Keratinocyte (primary cell): ENCODE results near the gene CRIM1. TPM values are rescaled to one million over a fixed set of nuclear protein-coding genes. Genes with fewer than 3 reads are reported as not detected.

Source experiments
- DNase-seq: peaks from one replicate; pipeline ENCODE4 v3.0.0-alpha.2; 2011; ENCODE audit warnings: low read depth, missing footprints, low spot score
- FAIRE-seq: peaks from 2 replicates; lab custom pipeline; 2011; peaks lifted over from hg19 to GRCh38; lab: Jason Lieb, UNC
- H2AFZ ChIP-seq: 2 replicates; pipeline ENCODE4 v1.6.0; 2012; ENCODE audit warnings: low read length, control low read depth, inconsistent platforms; ENCODE audit not compliant: control insufficient read depth
- H3K27ac ChIP-seq: 2 replicates; pipeline ENCODE4 v1.5.1; 2011; ENCODE audit warnings: low read length; ENCODE audit not compliant: control insufficient read depth, insufficient read depth
- H3K27me3 ChIP-seq: 3 replicates; pipeline ENCODE4 v1.6.0; 2011; ENCODE audit warnings: low read length; ENCODE audit not compliant: control insufficient read depth, insufficient read depth; ENCODE audit errors: extremely low read depth
- H3K36me3 ChIP-seq, 2 experiments: 2 replicates in 1 of 2; 3 replicates in 1 of 2; pipeline ENCODE4 v1.5.1; 2011; ENCODE audit warnings: low read length in 2 of 2, mild to moderate bottlenecking in 1 of 2; ENCODE audit not compliant: control insufficient read depth in 2 of 2, insufficient read depth in 2 of 2; ENCODE audit errors: extremely low read depth in 1 of 2
- H3K4me1 ChIP-seq: 3 replicates; pipeline ENCODE4 v1.5.1; 2011; ENCODE audit warnings: low read length; ENCODE audit not compliant: control insufficient read depth, insufficient read depth; ENCODE audit errors: extremely low read depth
- H3K4me2 ChIP-seq: 3 replicates; pipeline ENCODE4 v1.6.0; 2011; ENCODE audit warnings: low read depth, low read length; ENCODE audit not compliant: control insufficient read depth, insufficient read depth; ENCODE audit errors: extremely low read depth
- H3K4me3 ChIP-seq, 3 experiments: fragments of 200-600 bp in 1 of 3; sonication (generic) in 1 of 3; 2 replicates in 2 of 3; 3 replicates in 1 of 3; pipeline ENCODE4 v1.5.1; 2011 to 2016; ENCODE audit warnings: low read length in 3 of 3, mild to moderate bottlenecking in 3 of 3, control low read depth in 2 of 3, inconsistent platforms in 1 of 3, low read depth in 1 of 3, mixed read lengths in 1 of 3, mixed run types in 1 of 3, moderate library complexity in 1 of 3; ENCODE audit not compliant: control insufficient read depth in 2 of 3, insufficient read depth in 2 of 3; ENCODE audit errors: extremely low read depth in 1 of 3
- H3K79me2 ChIP-seq: 2 replicates; pipeline ENCODE4 v1.6.0; 2012; ENCODE audit warnings: low read length; ENCODE audit not compliant: control insufficient read depth, insufficient read depth
- H3K9ac ChIP-seq: 3 replicates; pipeline ENCODE4 v1.6.0; 2011; ENCODE audit warnings: low read length; ENCODE audit not compliant: control insufficient read depth, insufficient read depth; ENCODE audit errors: extremely low read depth
- H3K9me1 ChIP-seq: 3 replicates; pipeline ENCODE4 v1.6.0; 2011; ENCODE audit warnings: low read length; ENCODE audit not compliant: control insufficient read depth, insufficient read depth; ENCODE audit errors: extremely low read depth
- H3K9me3 ChIP-seq: 2 replicates; pipeline ENCODE4 v1.5.1; 2012; ENCODE audit warnings: low read depth, low read length; ENCODE audit not compliant: control insufficient read depth
- H4K20me1 ChIP-seq: 3 replicates; pipeline ENCODE4 v1.6.0; 2011; ENCODE audit warnings: low read length; ENCODE audit not compliant: control insufficient read depth, insufficient read depth; ENCODE audit errors: extremely low read depth
- CTCF ChIP-seq, 3 experiments: IDR thresholded peaks in 1 of 3; conservative IDR thresholded peaks in 1 of 3; optimal IDR thresholded peaks in 1 of 3; 2 replicates in 2 of 3; 3 replicates in 1 of 3; pipeline versions ENCODE3 to v1.5.1; 2011; ENCODE audit warnings: low read length in 3 of 3, mild to moderate bottlenecking in 3 of 3, moderate library complexity in 2 of 3, control low read depth in 1 of 3, inconsistent platforms in 1 of 3; ENCODE audit not compliant: insufficient read depth in 2 of 3; ENCODE audit errors: extremely low read depth in 1 of 3
- EZH2 ChIP-seq: IDR thresholded peaks from one replicate; pipeline ENCODE4 v1.6.1; 2012; ENCODE audit warnings: inconsistent platforms, mild to moderate bottlenecking, low read length, moderate library complexity
- dilution Hi-C: fragments of 300-500 bp; cut with MboI; formaldehyde crosslinking; loops from one replicate; pipeline ENCODE4 v1.7.0; 2020; ENCODE audit warnings: low sequenced_read_pairs; ENCODE audit not compliant: extremely low pct_ligation_motif_present
- polyA plus RNA-seq, 5 experiments: library from polyadenylated mRNA; depleted of rRNA in 3 of 5; stranded (reverse) in 3 of 5; stranded (forward) in 1 of 5; unstranded in 1 of 5; fragments of >200 nt; gene quantifications; 1 replicate in 1 of 5; 2 replicates in 3 of 5; 3 replicates in 1 of 5; pipeline versions ENCODE4 v1.2.1 to v1.2.3, GENCODE V29; 2011 to 2012; ENCODE audit warnings: missing spikeins in 2 of 5, low read depth in 1 of 5, low replicate concordance in 1 of 5

CRIM1 gene
- polyA plus RNA-seq, 1 donor (not counting 4 experiments of a cell fraction or from before 2014, with no cell fraction given) = 98.3 TPM

- peaks cover 32% of the 10 kb centered on the region for H3K4me1 ChIP-seq
- no peak overlapping the region for H3K4me2 ChIP-seq
- no peak overlapping the region for H3K27ac ChIP-seq
- H3K36me3 ChIP-seq = peaks cover 10 to 13% of the 10 kb centered on the region in 2 experiments
- peaks cover 5% of the 10 kb centered on the region for H3K9me1 ChIP-seq
- TF ChIP-seq CTCF (optimal IDR thresholded peaks at IDR 0.05 in 1 of 3, IDR thresholded peaks at IDR 0.05 in 1 of 3, conservative IDR thresholded peaks at IDR 0.05 in 1 of 3; ENCODE audit: extremely low read depth in 1 of 3, insufficient read depth in 2 of 3, low read length in 3 of 3) = no peak
- TF ChIP-seq EZH2 = no peak
- no peak overlapping the region for H3K9ac ChIP-seq
- no peak overlapping the region for H3K4me3 ChIP-seq
- no peaks in the 10 kb centered on the region for H3K27me3 ChIP-seq
- H2AFZ ChIP-seq = no peak overlapping the region
- H4K20me1 ChIP-seq = no peaks in the 10 kb centered on the region
- peaks cover 94% of the 10 kb centered on the region for H3K79me2 ChIP-seq
- DNase-seq = no peak
- no peaks in the 10 kb centered on the region for H3K9me3 ChIP-seq
- dilution Hi-C loops = no loop called here
- FAIRE-seq = no peak
These were observed 26.9 kb downstream of the CRIM1 start for GRCh38 chr2:36382472-36382871.

- TF ChIP-seq EZH2 = no peak
- no peak for TF ChIP-seq CTCF (optimal IDR thresholded peaks at IDR 0.05 in 1 of 3, IDR thresholded peaks at IDR 0.05 in 1 of 3, conservative IDR thresholded peaks at IDR 0.05 in 1 of 3; ENCODE audit: extremely low read depth in 1 of 3, insufficient read depth in 2 of 3, low read length in 3 of 3)
- Histone ChIP-seq H3K9me1 (peaks cover 8% of the 10 kb centered on the region), H3K27ac (no peak overlapping the region), H3K4me1 (peaks cover 33% of the 10 kb centered on the region), H3K79me2 (peaks cover 92% of the 10 kb centered on the region), H2AFZ (no peak overlapping the region), H3K4me2 (no peak overlapping the region), H3K9me3 (no peaks in the 10 kb centered on the region), H4K20me1 (no peaks in the 10 kb centered on the region), H3K27me3 (no peaks in the 10 kb centered on the region), H3K36me3 (peaks cover 10 to 13% of the 10 kb centered on the region in 2 experiments), H3K9ac (no peak overlapping the region), H3K4me3 (no peak overlapping the region)
- FAIRE-seq = no peak
- DNase-seq = no peak
- dilution Hi-C loops = no loop called here
These were observed 28.1 kb downstream of the CRIM1 start for GRCh38 chr2:36383726-36384125.
